Lower leg skin (tissue), 4 donors: ENCODE measurements around the gene LDLRAD3. TPM values are rescaled to one million over a fixed set of nuclear protein-coding genes. Genes with fewer than 3 reads are reported as not detected.

Experiments used
- DNase-seq, 2 donors: peaks; one replicate each; pipeline ENCODE4 v3.0.0-alpha.2; 2019; ENCODE audit warnings: low spot score in 2 of 2
- H3K4me3 ChIP-seq: fragments of 200-600 bp; sonication (generic); 2 replicates; pipeline ENCODE4 v1.5.1; 2017; ENCODE audit warnings: mild to moderate bottlenecking, low read depth; ENCODE audit not compliant: poor library complexity, severe bottlenecking
- POLR2A ChIP-seq, 2 donors: fragments of 450-650 bp; IDR thresholded peaks; one replicate each; pipeline ENCODE4 v1.6.1; 2016 to 2017; ENCODE audit warnings: antibody characterized with exemption in 2 of 2, mild to moderate bottlenecking in 1 of 2, moderate library complexity in 1 of 2
- WGBS, 2 donors: methylation state at CpG; one replicate each; pipeline ENCODE4 v1.1.5; 2018; 5-methylcytosine and 5-hydroxymethylcytosine counted together
- intact Hi-C: fragments of 100-400 bp; cut with DNase I; formaldehyde crosslinking; loops from one replicate; pipeline ENCODE4 v1.15.0; 2023; ENCODE audit warnings: low total_unique reads
- total RNA-seq, 4 donors: library from RNA; depleted of rRNA; stranded (reverse); fragments of >200 nt; gene quantifications; one replicate each; pipeline ENCODE4 v1.1.0, GENCODE V29; 2016
- TF ChIP-seq, protein P1 (sequence below), 3 donors: fragments of 450-650 bp; IDR thresholded peaks; one replicate each; pipeline ENCODE4 v1.5.1; 2016; ENCODE audit warnings: antibody characterized with exemption in 3 of 3, mild to moderate bottlenecking in 3 of 3, moderate library complexity in 2 of 3

The LDLRAD3 gene
- total RNA-seq, 4 donors from 2014 or later = 18.6 to 42.6 (median 25.5) TPM

GRCh38 chr11:36251823-36252222, 308.0 kb downstream of the LDLRAD3 start:
- intact Hi-C loops = loop anchor here (10.0 kb wide), 1 partner anchor 417 kb away; no protein-coding TSS in a partner anchor
- DNase-seq = no peak
- 81 to 83% methylated on average over 2 of the region's 2 CpGs for WGBS, 2 donors

GRCh38 chr11:36253238-36253637, 309.4 kb downstream of the LDLRAD3 start:
- 28 to 31% methylated on average over 5 of the region's 5 CpGs for WGBS, 2 donors
- TF ChIP-seq POLR2A (IDR thresholded peaks at IDR 0.05) = no peak
- TF ChIP-seq, protein P1, sequence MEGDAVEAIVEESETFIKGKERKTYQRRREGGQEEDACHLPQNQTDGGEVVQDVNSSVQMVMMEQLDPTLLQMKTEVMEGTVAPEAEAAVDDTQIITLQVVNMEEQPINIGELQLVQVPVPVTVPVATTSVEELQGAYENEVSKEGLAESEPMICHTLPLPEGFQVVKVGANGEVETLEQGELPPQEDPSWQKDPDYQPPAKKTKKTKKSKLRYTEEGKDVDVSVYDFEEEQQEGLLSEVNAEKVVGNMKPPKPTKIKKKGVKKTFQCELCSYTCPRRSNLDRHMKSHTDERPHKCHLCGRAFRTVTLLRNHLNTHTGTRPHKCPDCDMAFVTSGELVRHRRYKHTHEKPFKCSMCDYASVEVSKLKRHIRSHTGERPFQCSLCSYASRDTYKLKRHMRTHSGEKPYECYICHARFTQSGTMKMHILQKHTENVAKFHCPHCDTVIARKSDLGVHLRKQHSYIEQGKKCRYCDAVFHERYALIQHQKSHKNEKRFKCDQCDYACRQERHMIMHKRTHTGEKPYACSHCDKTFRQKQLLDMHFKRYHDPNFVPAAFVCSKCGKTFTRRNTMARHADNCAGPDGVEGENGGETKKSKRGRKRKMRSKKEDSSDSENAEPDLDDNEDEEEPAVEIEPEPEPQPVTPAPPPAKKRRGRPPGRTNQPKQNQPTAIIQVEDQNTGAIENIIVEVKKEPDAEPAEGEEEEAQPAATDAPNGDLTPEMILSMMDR (IDR thresholded peaks at IDR 0.05) = no peak
- H3K4me3 ChIP-seq = no peak overlapping the region
- intact Hi-C loops = loop anchor here (10.0 kb wide), 1 partner anchor 418 kb away; no protein-coding TSS in a partner anchor
- peak in 1 of 2 donors; percentile 30 for DNase-seq

More at GRCh38 chr11:36251823-36252222, 308.0 kb downstream of the LDLRAD3 start:
- H3K4me3 ChIP-seq = no peak overlapping the region
- TF ChIP-seq, protein P1 (IDR thresholded peaks at IDR 0.05) = no peak
- TF ChIP-seq POLR2A (IDR thresholded peaks at IDR 0.05) = no peak

- no peak overlapping the region for H3K4me3 ChIP-seq
- no peak for TF ChIP-seq POLR2A (IDR thresholded peaks at IDR 0.05)
- TF ChIP-seq, protein P1 (IDR thresholded peaks at IDR 0.05) = no peak
- no peak for DNase-seq
- intact Hi-C loops = loop anchor here (10.0 kb wide), 1 partner anchor 420 kb away; no protein-coding TSS in a partner anchor
- 36 to 52% methylated on average over 1 of the region's 1 CpG for WGBS, 2 donors
Observed at GRCh38 chr11:36254713-36255112, 310.9 kb downstream of the LDLRAD3 start.

- no peak overlapping the region for H3K4me3 ChIP-seq
- 64 to 70% methylated on average over 5 of the region's 5 CpGs for WGBS, 2 donors
- DNase-seq = no peak
- TF ChIP-seq POLR2A (IDR thresholded peaks at IDR 0.05) = no peak
- TF ChIP-seq, protein P1 (IDR thresholded peaks at IDR 0.05) = no peak
- intact Hi-C loops = loop anchor here (10.0 kb wide), 1 partner anchor 423 kb away; no protein-coding TSS in a partner anchor
Observed at GRCh38 chr11:36257351-36257750, 313.5 kb downstream of the LDLRAD3 start.

DNA sequence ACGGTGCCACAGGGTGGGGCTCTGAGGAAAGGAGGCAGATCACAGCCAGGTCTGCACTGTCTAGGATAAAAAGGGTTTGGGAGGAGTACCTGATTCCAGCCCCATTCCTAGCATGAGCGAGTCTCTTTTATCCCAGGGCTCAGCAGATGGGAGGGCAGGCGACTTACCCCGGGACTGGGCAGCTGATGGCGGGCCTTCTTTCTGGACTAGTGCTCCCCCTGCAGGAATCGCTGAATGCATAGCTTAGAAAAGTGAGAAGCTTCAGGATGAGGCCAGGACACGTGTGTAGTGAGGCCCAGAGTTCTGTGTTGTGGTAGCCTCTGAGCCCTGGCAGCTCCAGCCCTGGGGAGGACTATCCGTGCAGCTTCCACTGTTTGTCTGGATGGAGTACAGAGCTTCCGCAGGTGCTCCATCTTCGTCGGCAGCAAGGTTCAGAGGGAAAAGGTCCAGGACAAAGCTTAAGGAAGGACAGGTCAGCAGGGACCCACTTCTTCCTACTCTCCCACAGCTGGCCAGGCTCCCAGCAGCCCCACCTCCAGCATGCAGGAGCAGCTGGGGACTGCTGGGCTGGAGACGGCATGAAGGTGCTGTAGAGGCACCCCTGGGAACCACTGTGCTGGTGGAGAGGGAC, 315.0 kb downstream of the LDLRAD3 start:
- peak in 1 of 2 donors; percentile 29 for DNase-seq
- H3K4me3 ChIP-seq = no peak overlapping the region
- no peak for TF ChIP-seq POLR2A (IDR thresholded peaks at IDR 0.05)
- TF ChIP-seq, protein P1 (IDR thresholded peaks at IDR 0.05) = no peak
- whole genome bisulfite sequencing, 2 donors = 36 to 40% methylated on average over 12 of the region's 12 CpGs
- intact Hi-C loops = loop anchor here (10.0 kb wide), 1 partner anchor 424 kb away; no protein-coding TSS in a partner anchor
